Measurements from ENCODE around the gene DUSP1. TPM values are rescaled to one million over a fixed set of nuclear protein-coding genes. Genes with fewer than 3 reads are reported as not detected.

DUSP1 gene
- total and polyA plus RNA-seq, 9 of the 15 experiments (the other 6 are each of a cell fraction or from before 2014, with no cell fraction given), result 2.1 to 14.2 (median 8.5) TPM

GRCh38 chr5:172760959-172761358, 10.0 kb downstream of the DUSP1 start:
- no peak for FAIRE-seq
- CTCF ChIA-PET (ENCODE audit: low intra/inter-chr PET ratio), result no interaction called here

GRCh38 chr5:172760136-172760535, 10.9 kb downstream of the DUSP1 start:
- H3K4me2 ChIP-seq (ENCODE audit: insufficient read depth, low read length), result no peak overlapping the region
- H3K36me3 ChIP-seq (ENCODE audit: control insufficient read depth, insufficient read depth, low read length), result no peaks in the 10 kb centered on the region
- H3K9me3 ChIP-seq (replicated peaks; ENCODE audit: control insufficient read depth, insufficient read depth, low read depth, low read length), result no peaks in the 10 kb centered on the region
- CTCF ChIA-PET (ENCODE audit: low intra/inter-chr PET ratio), result no interaction called here
- in situ Hi-C loops (cut with MboI), result no loop called here
- H3K79me2 ChIP-seq (ENCODE audit: control insufficient read depth, insufficient read depth, low read length), result no peaks in the 10 kb centered on the region
- 68% methylated on average over 1 of the region's 1 CpG for WGBS (ENCODE audit: insufficient coverage, low coverage, missing lambda C conversion rate)
- ATAC-seq, result no peak
- no peaks in the 10 kb centered on the region for H4K20me1 ChIP-seq (replicated peaks; ENCODE audit: control insufficient read depth, insufficient read depth, low read length)
- DNase-seq (ENCODE audit: extremely low read depth in 1 of 4, low spot score in 3 of 4), result no peak
- FAIRE-seq, result no peak
- no peak overlapping the region for H3K4me3 ChIP-seq
- H3K27ac ChIP-seq (ENCODE audit: extremely low read depth, low read depth, low read length), result no peak overlapping the region
- BruUV-seq (replicated peaks), result no TSS peak
- intact Hi-C loops (cut with micrococcal nuclease), result no loop called here
- TF ChIP-seq NRF1 (conservative IDR thresholded peaks at IDR 0.05 in 1 of 2, IDR thresholded peaks at IDR 0.05 in 1 of 2) (no peak), RBM39 (optimal IDR thresholded peaks at IDR 0.05; ENCODE audit: low read depth, low read length) (no peak), HDAC1 (IDR thresholded peaks at IDR 0.05) (no peak), NFIX (CRISPR knock-in tag; IDR thresholded peaks at IDR 0.05; ENCODE audit: low read depth) (no peak), ZC3H4 (CRISPR knock-in tag; IDR thresholded peaks at IDR 0.05; ENCODE audit: borderline replicate concordance) (no peak), ERF (CRISPR knock-in tag; IDR thresholded peaks at IDR 0.05) (no peak)
- H3K4me1 ChIP-seq (replicated peaks in 1 of 2; ENCODE audit: control insufficient read depth in 2 of 2, insufficient read depth in 2 of 2, low read length in 2 of 2), result peaks cover 18 to 19% of the 10 kb centered on the region in 2 experiments; a peak in 4 of 5 replicates
- H3K27me3 ChIP-seq (ENCODE audit: control insufficient read depth in 2 of 2, insufficient read depth in 2 of 2, low read length in 2 of 2), result peaks cover 0 to 16% of the 10 kb centered on the region in 2 experiments; a peak in 3 of 5 replicates
- H3K9me1 ChIP-seq (ENCODE audit: control insufficient read depth, insufficient read depth, low read length), result no peaks in the 10 kb centered on the region
- POLR2A ChIA-PET, result interaction anchor here (0.6 to 5.7 kb wide), 3 partner anchors 10 to 1171 kb away, joined by 3 to 55 read pairs (median 4); partner anchors contain the start of gene DUSP1
- no peak overlapping the region for H2AFZ ChIP-seq (ENCODE audit: low read depth, low read length)
- H3K9ac ChIP-seq (ENCODE audit: insufficient read depth in 1 of 2, low read depth in 2 of 2, low read length in 2 of 2), result no peak overlapping the region

More at GRCh38 chr5:172760959-172761358, 10.0 kb downstream of the DUSP1 start:
- Histone ChIP-seq H2AFZ (ENCODE audit: low read depth, low read length) (no peak overlapping the region), H3K27me3 (ENCODE audit: control insufficient read depth in 2 of 2, insufficient read depth in 2 of 2, low read length in 2 of 2) (peaks cover 0 to 9% of the 10 kb centered on the region in 2 experiments; a peak in 1 of 5 replicates), H3K4me1 (replicated peaks in 1 of 2; ENCODE audit: control insufficient read depth in 2 of 2, insufficient read depth in 2 of 2, low read length in 2 of 2) (peaks cover 20 to 21% of the 10 kb centered on the region in 2 experiments; a peak in 4 of 5 replicates), H3K9me3 (replicated peaks; ENCODE audit: control insufficient read depth, insufficient read depth, low read depth, low read length) (no peaks in the 10 kb centered on the region), H3K27ac (ENCODE audit: extremely low read depth, low read depth, low read length) (no peak overlapping the region), H3K4me3 (no peak overlapping the region), H3K79me2 (ENCODE audit: control insufficient read depth, insufficient read depth, low read length) (no peaks in the 10 kb centered on the region), H3K9me1 (ENCODE audit: control insufficient read depth, insufficient read depth, low read length) (no peaks in the 10 kb centered on the region), H4K20me1 (replicated peaks; ENCODE audit: control insufficient read depth, insufficient read depth, low read length) (no peaks in the 10 kb centered on the region; the same call in 1 of the 2 replicates), H3K36me3 (ENCODE audit: control insufficient read depth, insufficient read depth, low read length) (no peaks in the 10 kb centered on the region), H3K9ac (ENCODE audit: insufficient read depth in 1 of 2, low read depth in 2 of 2, low read length in 2 of 2) (no peak overlapping the region), H3K4me2 (ENCODE audit: insufficient read depth, low read length) (no peak overlapping the region)
- in situ Hi-C loops (cut with MboI), result no loop called here
- no peak for ATAC-seq
- intact Hi-C loops (cut with micrococcal nuclease), result no loop called here
- 0 out of 2 replicates have a peak, but pooled peaks have one; percentile 18 for TF ChIP-seq ATF3 (IDR thresholded peaks at IDR 0.05)
- TF ChIP-seq ATF3 (CRISPR knock-in tag; conservative IDR thresholded peaks at IDR 0.05), result no peak
- TF ChIP-seq ESRRB (CRISPR knock-in tag; IDR thresholded peaks at IDR 0.05; ENCODE audit: borderline replicate concordance), result no peak
- no peak for TF ChIP-seq ADNP (tag; IDR thresholded peaks at IDR 0.05)
- no peak for DNase-seq (ENCODE audit: extremely low read depth in 1 of 4, low spot score in 3 of 4)
- BruUV-seq (replicated peaks), result no TSS peak
- WGBS (ENCODE audit: insufficient coverage, low coverage, missing lambda C conversion rate), result 0% methylated on average over 2 of the region's 2 CpGs
- POLR2A ChIA-PET, result interaction anchor here (0.7 to 5.7 kb wide), 4 partner anchors 10 to 233 kb away, joined by 3 to 55 read pairs (median 3); partner anchors contain the start of gene DUSP1
